HepG2 (cell line): ENCODE measurements around the gene IFI35. TPM values are rescaled to one million over a fixed set of nuclear protein-coding genes. Genes with fewer than 3 reads are reported as not detected.

Experiments used
- BHLHE40 ChIP-seq: IDR thresholded peaks from 2 replicates; pipeline ENCODE4 v1.6.1; 2011; ENCODE audit warnings: low read length, improper control_type of control experiment
- CREBL2 ChIP-seq: sonication (generic); formaldehyde crosslinking; IDR thresholded peaks from 2 replicates; pipeline ENCODE4 v1.8.1; 2023; ENCODE audit warnings: missing genetic modification reagents, mild to moderate bottlenecking, borderline replicate concordance
- ETV5 ChIP-seq: IDR thresholded peaks from 2 replicates; pipeline ENCODE4 v1.6.1; 2018; ENCODE audit warnings: missing biosample characterization, missing genetic modification reagents, inconsistent platforms, borderline replicate concordance
- ETV6 ChIP-seq: sonication (generic); formaldehyde crosslinking; conservative IDR thresholded peaks from 2 replicates; pipeline ENCODE4 v1.4.0; 2020; ENCODE audit warnings: missing genetic modification reagents
- GATA4 ChIP-seq: sonication (generic); IDR thresholded peaks from 2 replicates; pipeline ENCODE4 v1.6.1; 2016; ENCODE audit warnings: antibody characterized with exemption, low read depth, borderline replicate concordance
- KLF6 ChIP-seq: IDR thresholded peaks from 2 replicates; pipeline ENCODE4 v1.8.0; 2016; ENCODE audit warnings: missing biosample characterization, missing genetic modification reagents
- RARG ChIP-seq: sonication (generic); formaldehyde crosslinking; IDR thresholded peaks from 2 replicates; pipeline ENCODE4 v1.4.0; 2020; ENCODE audit warnings: low read depth, mild to moderate bottlenecking, missing genetic modification reagents
- SP2 ChIP-seq: sonication (generic); formaldehyde crosslinking; IDR thresholded peaks from 2 replicates; pipeline ENCODE4 v1.5.1; 2020; ENCODE audit warnings: mild to moderate bottlenecking, missing genetic modification reagents
- TRIM24 ChIP-seq: sonication (generic); formaldehyde crosslinking; IDR thresholded peaks from 2 replicates; pipeline ENCODE4 v1.8.0; 2022; ENCODE audit warnings: mild to moderate bottlenecking, missing genetic modification reagents
- ZBTB46 ChIP-seq: sonication (generic); formaldehyde crosslinking; IDR thresholded peaks from 2 replicates; pipeline ENCODE4 v1.4.0; 2020; ENCODE audit warnings: mild to moderate bottlenecking, missing genetic modification reagents, borderline replicate concordance
- ZBTB8A ChIP-seq: sonication (generic); formaldehyde crosslinking; IDR thresholded peaks from 2 replicates; pipeline ENCODE4 v1.4.0; 2020; ENCODE audit warnings: mild to moderate bottlenecking, low read depth, missing genetic modification reagents, borderline replicate concordance
- ZC3H13 ChIP-seq: sonication (generic); formaldehyde crosslinking; IDR thresholded peaks from 2 replicates; pipeline ENCODE4 v1.8.1; 2023; ENCODE audit warnings: mild to moderate bottlenecking, missing genetic modification reagents, moderate library complexity
- ZFP36L1 ChIP-seq: sonication (generic); formaldehyde crosslinking; IDR thresholded peaks from 2 replicates; pipeline ENCODE4 v1.8.0; 2022; ENCODE audit warnings: mild to moderate bottlenecking, missing genetic modification reagents, moderate library complexity
- ZNF614 ChIP-seq: IDR thresholded peaks from 2 replicates; pipeline ENCODE4 v1.6.1; 2018; ENCODE audit warnings: missing biosample characterization, missing genetic modification reagents, inconsistent platforms, borderline replicate concordance
- ZNF644 ChIP-seq: IDR thresholded peaks from 2 replicates; pipeline ENCODE4 v1.6.1; 2016; ENCODE audit warnings: low read depth
- polyA plus RNA-seq, 8 experiments: library from polyadenylated mRNA; depleted of rRNA in 3 of 8; stranded (reverse) in 7 of 8; unstranded in 1 of 8; fragments of >200 nt; fragmentation: Illumina TruSeq in 4 of 8; extraction: Trizol in 4 of 8; gene quantifications; 2 replicates each; pipeline versions ENCODE4 v1.2.1 to v1.2.3, GENCODE V29; 2011 to 2016; ENCODE audit warnings: low read depth in 4 of 8, missing spikeins in 1 of 8, mixed read lengths in 1 of 8; ENCODE audit not compliant: insufficient read depth in 1 of 8
- total RNA-seq, 5 experiments: library from RNA; depleted of rRNA; stranded (reverse); fragments of >200 nt; fragmentation: Illumina TruSeq; extraction: Trizol; gene quantifications; 2 replicates each; pipeline ENCODE4 v1.2.3, GENCODE V29; 2016; ENCODE audit warnings: low read depth in 1 of 5
- TF ChIP-seq, protein P1 (sequence below): sonication (generic); formaldehyde crosslinking; IDR thresholded peaks from 2 replicates; pipeline ENCODE4 v1.5.0; 2020; ENCODE audit warnings: missing genetic modification reagents
- TF ChIP-seq, protein P2 (sequence below): sonication (generic); formaldehyde crosslinking; conservative IDR thresholded peaks from 2 replicates; pipeline ENCODE4 v1.4.0; 2020; ENCODE audit warnings: missing genetic modification reagents
- TF ChIP-seq, protein P3 (sequence below): IDR thresholded peaks from 2 replicates; pipeline ENCODE4 v1.6.1; 2016; ENCODE audit warnings: missing compliant biosample characterization, missing genetic modification reagents, borderline replicate concordance

Gene IFI35
- total and polyA plus RNA-seq, 2 of the 13 experiments (the other 11 are each of a cell fraction or from before 2014, with no cell fraction given) = 28.9 to 38.1 TPM

GRCh38 chr17:42997984-42998938, 8.3 kb upstream of the IFI35 start, which contains the start of gene RPL27 (continued):
- TF ChIP-seq CREBL2 = no peak
- TF ChIP-seq ZNF644 (CRISPR knock-in tag) = peak; percentile 49; the same call in 1 of the 2 replicates
- no peak for TF ChIP-seq TRIM24 (CRISPR knock-in tag)
- peak; percentile 29; the same call in 1 of the 2 replicates for TF ChIP-seq GATA4
- peak; percentile 100 for TF ChIP-seq ZNF614 (CRISPR knock-in tag)
- peak; percentile 62 for TF ChIP-seq ZC3H13 (CRISPR knock-in tag)
- peak; percentile 88; the same call in 1 of the 2 replicates for TF ChIP-seq ZBTB46 (CRISPR knock-in tag)
- TF ChIP-seq ZFP36L1 = peak; percentile 94; the same call in 1 of the 2 replicates
- peak; percentile 92 for TF ChIP-seq SP2 (CRISPR knock-in tag)
- TF ChIP-seq RARG (CRISPR knock-in tag) = peak; percentile 95; the same call in 1 of the 2 replicates
- TF ChIP-seq BHLHE40 = peak; percentile 94
- TF ChIP-seq, protein P1, sequence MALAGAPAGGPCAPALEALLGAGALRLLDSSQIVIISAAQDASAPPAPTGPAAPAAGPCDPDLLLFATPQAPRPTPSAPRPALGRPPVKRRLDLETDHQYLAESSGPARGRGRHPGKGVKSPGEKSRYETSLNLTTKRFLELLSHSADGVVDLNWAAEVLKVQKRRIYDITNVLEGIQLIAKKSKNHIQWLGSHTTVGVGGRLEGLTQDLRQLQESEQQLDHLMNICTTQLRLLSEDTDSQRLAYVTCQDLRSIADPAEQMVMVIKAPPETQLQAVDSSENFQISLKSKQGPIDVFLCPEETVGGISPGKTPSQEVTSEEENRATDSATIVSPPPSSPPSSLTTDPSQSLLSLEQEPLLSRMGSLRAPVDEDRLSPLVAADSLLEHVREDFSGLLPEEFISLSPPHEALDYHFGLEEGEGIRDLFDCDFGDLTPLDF (CRISPR knock-in tag) = peak; percentile 96
- peak; percentile 91 for TF ChIP-seq ETV6 (CRISPR knock-in tag)
- TF ChIP-seq, protein P2, sequence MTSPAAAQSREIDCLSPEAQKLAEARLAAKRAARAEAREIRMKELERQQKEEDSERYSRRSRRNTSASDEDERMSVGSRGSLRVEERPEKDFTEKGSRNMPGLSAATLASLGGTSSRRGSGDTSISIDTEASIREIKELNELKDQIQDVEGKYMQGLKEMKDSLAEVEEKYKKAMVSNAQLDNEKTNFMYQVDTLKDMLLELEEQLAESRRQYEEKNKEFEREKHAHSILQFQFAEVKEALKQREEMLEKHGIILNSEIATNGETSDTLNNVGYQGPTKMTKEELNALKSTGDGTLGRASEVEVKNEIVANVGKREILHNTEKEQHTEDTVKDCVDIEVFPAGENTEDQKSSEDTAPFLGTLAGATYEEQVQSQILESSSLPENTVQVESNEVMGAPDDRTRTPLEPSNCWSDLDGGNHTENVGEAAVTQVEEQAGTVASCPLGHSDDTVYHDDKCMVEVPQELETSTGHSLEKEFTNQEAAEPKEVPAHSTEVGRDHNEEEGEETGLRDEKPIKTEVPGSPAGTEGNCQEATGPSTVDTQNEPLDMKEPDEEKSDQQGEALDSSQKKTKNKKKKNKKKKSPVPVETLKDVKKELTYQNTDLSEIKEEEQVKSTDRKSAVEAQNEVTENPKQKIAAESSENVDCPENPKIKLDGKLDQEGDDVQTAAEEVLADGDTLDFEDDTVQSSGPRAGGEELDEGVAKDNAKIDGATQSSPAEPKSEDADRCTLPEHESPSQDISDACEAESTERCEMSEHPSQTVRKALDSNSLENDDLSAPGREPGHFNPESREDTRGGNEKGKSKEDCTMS (CRISPR knock-in tag) = peak; percentile 63; the same call in 1 of the 2 replicates
- TF ChIP-seq, protein P3, sequence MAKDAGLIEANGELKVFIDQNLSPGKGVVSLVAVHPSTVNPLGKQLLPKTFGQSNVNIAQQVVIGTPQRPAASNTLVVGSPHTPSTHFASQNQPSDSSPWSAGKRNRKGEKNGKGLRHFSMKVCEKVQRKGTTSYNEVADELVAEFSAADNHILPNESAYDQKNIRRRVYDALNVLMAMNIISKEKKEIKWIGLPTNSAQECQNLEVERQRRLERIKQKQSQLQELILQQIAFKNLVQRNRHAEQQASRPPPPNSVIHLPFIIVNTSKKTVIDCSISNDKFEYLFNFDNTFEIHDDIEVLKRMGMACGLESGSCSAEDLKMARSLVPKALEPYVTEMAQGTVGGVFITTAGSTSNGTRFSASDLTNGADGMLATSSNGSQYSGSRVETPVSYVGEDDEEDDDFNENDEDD (CRISPR knock-in tag) = peak; percentile 97
- TF ChIP-seq ETV5 (CRISPR knock-in tag) = peak; percentile 98
- TF ChIP-seq KLF6 (CRISPR knock-in tag) = peak; percentile 96
- peak; percentile 42; the same call in 1 of the 2 replicates for TF ChIP-seq ZBTB8A (CRISPR knock-in tag)
